Fibroblast of upper back skin (primary cell): Measurements from ENCODE around the gene IL12RB2.

Experiments
- DNase-seq: peaks from one replicate; pipeline ENCODE4 v3.0.0-alpha.2; 2013

The IL12RB2 gene

DNA sequence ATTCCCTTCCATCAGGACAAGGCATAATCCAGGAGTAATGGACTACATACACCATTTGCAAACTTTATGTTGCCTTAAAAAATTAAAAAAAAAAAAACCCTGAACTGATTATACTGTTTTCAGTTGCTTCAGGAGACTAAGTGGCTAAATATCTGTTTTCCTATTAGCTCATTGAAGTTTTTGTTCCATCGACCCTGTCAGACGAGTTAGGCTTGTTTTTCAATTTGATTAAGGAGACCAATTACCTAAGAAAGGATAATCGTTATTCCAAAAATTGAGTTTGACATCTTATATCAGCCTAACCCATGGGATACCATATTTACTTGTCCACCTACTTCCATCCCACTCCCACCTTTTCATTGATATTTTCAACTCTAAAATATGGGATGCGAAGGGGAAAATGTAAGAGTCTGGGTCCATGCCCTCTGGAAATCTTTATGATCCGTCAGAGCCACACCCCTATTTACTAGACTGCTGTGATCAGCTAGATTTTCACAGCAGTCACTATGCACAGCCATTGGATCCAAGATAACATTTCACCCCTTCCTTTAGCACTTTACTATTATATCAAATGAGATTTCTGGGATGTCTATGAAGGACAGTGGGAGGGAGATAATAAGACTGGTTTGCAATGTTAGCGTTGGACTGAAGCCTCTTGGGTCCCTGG, 41.0 kb downstream of the IL12RB2 start:
- no peak for DNase-seq

- DNase-seq, result no peak
Observed at GRCh38 chr1:67350783-67351182, 43.1 kb downstream of the IL12RB2 start.

- DNase-seq, result no peak
Observed at GRCh38 chr1:67352211-67352610, 44.5 kb downstream of the IL12RB2 start.

DNA sequence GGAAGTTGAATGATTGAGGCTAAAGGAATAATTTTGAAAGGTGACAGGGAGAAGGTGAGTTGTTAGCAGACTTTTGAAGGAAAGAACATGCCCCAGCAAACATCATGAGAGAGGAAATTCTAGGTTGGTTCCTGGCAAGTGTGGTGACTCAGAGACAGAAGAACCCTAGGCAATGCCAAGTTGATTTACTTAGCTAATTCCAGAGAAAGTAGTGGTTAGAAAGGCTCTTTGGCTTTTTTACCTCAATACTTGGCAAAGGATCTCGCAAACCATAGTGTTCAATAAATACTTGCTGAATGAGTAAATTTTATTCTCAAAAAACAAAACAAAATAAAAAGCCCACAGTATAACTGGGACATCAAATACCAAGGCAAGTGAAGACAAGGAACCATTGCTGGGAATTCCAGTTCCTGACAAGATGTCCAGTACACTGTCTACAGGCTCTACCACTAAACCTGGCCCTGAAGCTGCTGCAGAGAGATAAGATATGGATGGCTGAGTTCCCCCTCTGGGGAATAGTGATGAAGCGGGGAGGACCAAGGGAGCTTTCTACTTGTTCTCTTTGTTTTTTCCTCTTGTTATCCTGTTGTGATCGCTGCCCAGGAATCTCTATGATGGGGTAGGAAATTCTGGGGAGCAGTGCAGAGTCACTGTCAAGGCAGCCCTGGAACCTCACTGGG, 48.2 kb downstream of the IL12RB2 start:
- peak; percentile 78 for DNase-seq

DNA sequence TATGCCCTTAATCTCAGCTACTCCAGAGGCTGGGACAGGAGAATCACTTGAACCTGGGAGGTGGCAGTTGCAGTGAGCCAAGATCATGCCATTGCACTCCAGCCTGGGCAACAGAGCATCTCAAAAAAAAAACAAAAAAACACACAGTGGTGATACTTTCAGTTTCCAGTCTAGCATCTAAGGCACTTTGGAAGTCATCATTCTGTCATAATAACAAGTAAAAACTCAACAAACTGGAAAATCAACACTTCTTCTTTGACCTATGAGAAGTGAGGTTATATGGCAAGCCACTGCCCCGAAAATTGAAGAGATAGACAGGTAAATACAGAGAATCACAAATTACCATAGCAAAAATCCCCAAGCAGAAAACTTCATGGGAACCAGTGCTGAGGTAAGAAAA, 51.9 kb downstream of the IL12RB2 start:
- DNase-seq, result no peak

- DNase-seq, result no peak
Observed at GRCh38 chr1:67361641-67362040, 54.0 kb downstream of the IL12RB2 start.

DNA sequence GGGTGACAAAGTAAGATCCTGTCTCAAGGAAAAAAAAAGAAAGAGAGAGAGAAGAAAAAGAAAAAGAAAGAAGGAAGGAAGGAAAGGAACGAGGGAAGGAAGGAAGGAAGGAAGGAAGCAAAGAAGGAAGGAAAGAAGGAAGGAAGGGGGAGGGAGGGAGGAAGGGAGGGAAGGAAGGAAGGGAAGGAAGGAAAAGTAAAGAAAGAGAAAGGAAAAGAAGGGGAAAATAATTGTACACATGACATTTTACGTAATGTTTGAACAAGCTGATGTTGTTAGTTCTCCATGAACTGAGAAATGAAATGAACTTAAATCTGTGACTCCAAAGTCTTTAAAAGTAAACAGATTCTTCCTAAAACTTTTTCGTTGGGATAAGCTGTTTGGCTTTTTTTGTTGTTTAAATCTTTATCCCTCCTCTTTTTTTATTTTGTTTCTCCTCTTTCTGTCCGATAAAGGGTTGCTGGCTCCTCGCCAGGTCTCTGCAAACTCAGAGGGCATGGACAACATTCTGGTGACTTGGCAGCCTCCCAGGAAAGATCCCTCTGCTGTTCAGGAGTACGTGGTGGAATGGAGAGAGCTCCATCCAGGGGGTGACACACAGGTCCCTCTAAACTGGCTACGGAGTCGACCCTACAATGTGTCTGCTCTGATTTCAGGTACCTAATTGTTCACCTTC, 59.8 kb downstream of the IL12RB2 start:
- DNase-seq, result peak; percentile 28

DNA sequence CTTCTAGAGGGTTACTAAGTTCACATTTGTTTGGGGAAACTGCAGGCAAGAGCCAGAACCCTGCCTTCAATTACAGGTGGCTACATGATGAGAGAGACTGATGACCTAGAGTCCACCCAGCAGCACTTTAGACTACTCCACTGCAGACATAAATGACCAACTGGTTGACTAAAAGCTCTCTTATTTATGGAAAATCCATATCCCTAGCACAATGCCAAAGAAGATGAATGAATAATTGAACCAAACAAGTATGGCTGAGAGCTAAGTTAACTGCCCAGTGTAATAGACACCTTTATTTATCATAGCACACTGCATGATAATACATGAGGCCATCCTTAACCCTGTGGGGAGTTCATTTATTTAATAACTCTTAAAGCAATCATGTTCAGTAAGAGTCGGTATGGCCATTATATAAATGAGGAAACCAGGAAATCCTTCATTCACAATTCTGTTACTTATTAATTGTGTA, 60.4 kb downstream of the IL12RB2 start:
- no peak for DNase-seq

DNA sequence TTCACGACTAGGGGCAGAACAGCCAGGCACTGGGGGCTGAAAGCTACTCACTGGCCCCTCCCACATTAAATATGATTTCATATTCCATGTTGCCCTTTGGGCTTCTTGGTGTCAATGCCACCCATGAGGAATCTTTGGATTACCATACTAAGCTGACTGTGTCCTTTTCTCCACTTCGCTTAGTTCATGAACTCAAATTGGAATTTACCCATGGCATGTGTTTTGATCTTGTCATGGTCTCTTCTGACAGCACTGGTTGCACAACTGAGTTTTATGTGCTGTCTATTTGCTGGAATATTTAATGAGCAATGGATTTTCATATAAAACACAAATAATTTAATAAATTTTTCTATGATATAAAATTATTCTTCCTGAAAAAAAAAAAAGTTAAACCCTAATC, 63.4 kb downstream of the IL12RB2 start:
- no peak for DNase-seq

- DNase-seq, result no peak
Observed at GRCh38 chr1:67371681-67372080, 64.0 kb downstream of the IL12RB2 start.

- DNase-seq, result peak; percentile 28
Observed at GRCh38 chr1:67372136-67372535, 64.5 kb downstream of the IL12RB2 start.

DNA sequence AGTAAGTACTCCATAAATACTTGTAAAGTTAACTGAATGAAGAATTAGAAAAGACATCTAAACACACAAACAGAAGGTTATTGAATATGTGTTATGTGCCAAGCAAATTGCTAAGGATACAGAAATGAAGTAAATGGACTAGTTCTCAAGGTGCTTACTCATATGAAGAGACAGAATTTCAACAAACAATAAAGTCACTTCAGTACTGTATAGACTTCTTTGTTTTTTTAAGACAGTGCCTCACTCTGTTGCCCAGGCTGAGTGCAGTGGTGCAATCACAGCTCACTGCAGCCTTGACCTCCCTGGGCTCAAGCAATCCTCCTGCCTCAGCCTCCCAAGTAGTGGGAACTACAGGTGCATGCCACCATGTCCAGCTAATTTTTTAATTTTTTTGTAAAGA, 65.2 kb downstream of the IL12RB2 start:
- DNase-seq, result no peak

- DNase-seq, result no peak
Observed at GRCh38 chr1:67376381-67376780, 68.7 kb downstream of the IL12RB2 start.

DNA sequence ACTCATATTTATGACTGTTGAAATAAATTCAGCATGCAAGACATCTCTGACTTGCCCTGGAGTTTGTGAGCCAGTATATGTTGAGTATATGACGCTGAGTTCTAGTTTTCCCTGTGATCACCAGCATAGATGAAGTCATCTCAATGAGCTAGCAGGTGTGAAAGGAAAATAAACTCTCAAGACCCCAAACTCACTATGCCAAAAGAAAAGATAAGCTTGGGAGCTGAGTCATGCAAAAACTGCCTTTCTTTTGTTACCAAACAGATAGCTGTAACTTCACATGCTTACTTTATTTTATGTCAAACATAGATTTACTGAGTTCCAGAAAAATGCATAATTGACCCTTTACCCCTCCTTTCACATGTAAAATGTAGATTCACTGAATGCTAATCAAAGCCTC, 69.6 kb downstream of the IL12RB2 start:
- no peak for DNase-seq

DNA sequence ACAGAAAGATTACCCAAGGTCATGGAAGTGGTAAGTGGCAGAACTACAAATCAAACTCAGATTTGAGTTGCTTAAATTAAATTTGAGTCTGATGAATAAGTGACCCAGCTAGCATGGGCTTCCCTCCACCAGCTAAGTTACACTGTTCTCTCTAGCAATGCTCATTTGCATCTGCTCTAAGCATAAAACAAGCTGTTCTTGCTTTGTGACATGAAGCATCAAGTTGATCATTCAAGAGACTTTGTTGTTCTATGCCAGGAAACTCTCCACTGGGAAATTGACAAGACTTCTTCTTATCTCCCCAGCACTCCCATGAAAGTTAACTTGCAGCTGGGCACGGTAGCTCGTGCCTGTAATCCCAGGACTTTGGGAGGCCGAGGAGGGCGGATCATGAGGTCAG, 73.5 kb downstream of the IL12RB2 start:
- DNase-seq, result no peak

- no peak for DNase-seq
Observed at GRCh38 chr1:67382292-67382691, 74.6 kb downstream of the IL12RB2 start.

- DNase-seq, result no peak
Observed at GRCh38 chr1:67383999-67384638, 76.4 kb downstream of the IL12RB2 start.

DNA sequence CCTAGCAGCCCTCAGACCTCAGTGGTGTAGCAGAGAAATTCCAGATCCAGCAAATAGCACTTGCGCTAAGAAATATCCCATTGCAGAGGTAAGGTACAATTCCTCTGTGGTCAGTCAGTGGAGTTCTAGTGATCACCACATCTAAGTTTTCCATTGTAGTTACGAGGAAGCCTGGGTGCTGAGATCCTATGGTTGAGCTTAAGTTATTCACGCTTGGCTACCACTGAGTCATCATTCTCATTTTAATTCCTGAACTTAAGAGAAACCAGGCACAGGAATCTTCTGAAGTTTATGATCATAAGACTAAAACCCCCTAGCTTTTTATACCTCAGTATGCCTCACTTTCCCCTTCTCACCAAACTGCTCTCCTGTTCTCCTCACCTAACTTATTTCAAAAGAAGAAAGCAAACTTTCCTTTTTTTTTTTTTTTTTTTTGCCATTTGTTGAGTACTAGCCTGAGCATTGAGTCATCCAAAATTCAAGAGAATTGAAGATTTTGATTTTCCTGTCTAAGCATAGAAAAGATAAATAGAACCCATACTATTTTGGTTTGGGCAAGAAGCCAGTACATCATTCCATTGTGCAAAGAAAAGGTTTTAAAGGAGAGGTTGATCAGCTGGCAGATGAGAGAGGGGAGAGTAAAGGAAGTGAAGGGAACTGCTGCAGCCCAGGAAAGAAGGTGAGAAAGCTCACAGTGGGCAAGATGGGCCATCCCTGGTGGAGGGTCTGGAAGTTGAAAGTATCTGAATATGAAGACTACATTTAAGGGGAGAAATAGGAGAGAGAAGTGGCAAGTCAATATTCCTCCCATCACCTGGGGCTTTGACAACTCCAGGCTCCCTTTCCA, 82.6 kb downstream of the IL12RB2 start:
- DNase-seq, result peak; percentile 89

- no peak for DNase-seq
Observed at GRCh38 chr1:67393240-67393639, 85.6 kb downstream of the IL12RB2 start.

DNA sequence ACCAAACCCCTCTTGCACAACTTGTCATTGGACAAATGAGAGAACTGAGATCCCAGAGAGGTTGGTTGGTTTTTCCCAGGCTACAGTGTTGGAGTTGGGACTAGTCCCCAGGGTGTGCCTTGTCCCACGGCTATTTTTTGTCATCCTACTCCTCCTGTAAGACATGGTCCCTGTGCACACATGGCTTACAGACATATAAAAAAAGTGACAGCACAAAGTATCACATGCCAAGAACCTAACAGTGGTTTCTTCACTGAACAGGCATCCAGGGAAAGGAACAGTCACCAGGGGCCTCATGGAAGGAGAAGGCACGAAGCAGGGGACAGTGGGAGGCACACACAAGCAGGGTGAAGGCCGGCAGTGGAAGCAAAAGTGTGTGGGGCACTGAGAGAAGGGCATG, 86.1 kb downstream of the IL12RB2 start:
- DNase-seq, result no peak

- DNase-seq, result no peak
Observed at GRCh38 chr1:67394548-67394947, 86.9 kb downstream of the IL12RB2 start.

- DNase-seq, result no peak
Observed at GRCh38 chr1:67399199-67399993, 91.7 kb downstream of the IL12RB2 start.
